Upper lobe of right lung (tissue), 1 donor: Measurements from ENCODE around the gene HPS6. TPM values are rescaled to one million over a fixed set of nuclear protein-coding genes. Genes with fewer than 3 reads are reported as not detected.
A peak's percentile ranks its signal among the peaks of the same experiment; 100 is the strongest.

Source experiments
- ATAC-seq: fragments of 200-7000 bp; cut with Tn5 transposase; one replicate; pipeline ENCODE4 v1.9.1; 2020; ENCODE audit warnings: mild to moderate bottlenecking, moderate library complexity
- DNase-seq: peaks from one replicate; pipeline ENCODE4 v3.0.0-alpha.2; 2020
- H3K27ac ChIP-seq: fragments of 200-600 bp; one replicate; pipeline ENCODE4 v1.8.0; 2022
- H3K27me3 ChIP-seq: fragments of 200-600 bp; one replicate; pipeline ENCODE4 v1.8.0; 2022; ENCODE audit warnings: mild to moderate bottlenecking
- H3K36me3 ChIP-seq: fragments of 200-600 bp; one replicate; pipeline ENCODE4 v1.8.0; 2022
- H3K4me1 ChIP-seq: fragments of 200-600 bp; one replicate; pipeline ENCODE4 v1.8.0; 2022
- H3K4me3 ChIP-seq: fragments of 200-600 bp; one replicate; pipeline ENCODE4 v1.8.0; 2022; ENCODE audit warnings: mild to moderate bottlenecking
- H3K9me3 ChIP-seq: fragments of 200-600 bp; one replicate; pipeline ENCODE4 v1.8.0; 2022
- intact Hi-C: fragments of 100-400 bp; cut with DNase I; formaldehyde crosslinking; loops from one replicate; pipeline ENCODE4 v1.11.0; 2022
- long read RNA-seq: library from polyadenylated mRNA; unstranded; transcript quantifications from one replicate; pipeline ENCODE4 v2.0.0, GENCODE V29; 2021
- total RNA-seq: library from RNA; stranded (reverse); fragmentation: NEBNext Ultra II Directional; extraction: Animal tissue kit (Norgen Biotek cat#: 25700); gene quantifications from one replicate; pipeline ENCODE4 v1.2.1, GENCODE V29; 2021
- TF ChIP-seq, protein P1 (sequence below): fragments of 200-600 bp; IDR thresholded peaks from one replicate; pipeline ENCODE4 v1.8.0; 2022; ENCODE audit warnings: antibody characterized with exemption
- donor health status: DM: no; HTN: yes; CAD: no; lungs with severe emphysema.

The HPS6 gene
- 22.6 TPM for total RNA-seq
- long read RNA-seq, transcript HPS6-201 (1 exons, 2,649 nt), result major isoform, 85 of 85 reads
- long read RNA-seq, partial matches to known transcripts, result 0 of 85 reads
- long read RNA-seq, other reads (novel, unspliced or antisense), result 0 of 85 reads

DNA sequence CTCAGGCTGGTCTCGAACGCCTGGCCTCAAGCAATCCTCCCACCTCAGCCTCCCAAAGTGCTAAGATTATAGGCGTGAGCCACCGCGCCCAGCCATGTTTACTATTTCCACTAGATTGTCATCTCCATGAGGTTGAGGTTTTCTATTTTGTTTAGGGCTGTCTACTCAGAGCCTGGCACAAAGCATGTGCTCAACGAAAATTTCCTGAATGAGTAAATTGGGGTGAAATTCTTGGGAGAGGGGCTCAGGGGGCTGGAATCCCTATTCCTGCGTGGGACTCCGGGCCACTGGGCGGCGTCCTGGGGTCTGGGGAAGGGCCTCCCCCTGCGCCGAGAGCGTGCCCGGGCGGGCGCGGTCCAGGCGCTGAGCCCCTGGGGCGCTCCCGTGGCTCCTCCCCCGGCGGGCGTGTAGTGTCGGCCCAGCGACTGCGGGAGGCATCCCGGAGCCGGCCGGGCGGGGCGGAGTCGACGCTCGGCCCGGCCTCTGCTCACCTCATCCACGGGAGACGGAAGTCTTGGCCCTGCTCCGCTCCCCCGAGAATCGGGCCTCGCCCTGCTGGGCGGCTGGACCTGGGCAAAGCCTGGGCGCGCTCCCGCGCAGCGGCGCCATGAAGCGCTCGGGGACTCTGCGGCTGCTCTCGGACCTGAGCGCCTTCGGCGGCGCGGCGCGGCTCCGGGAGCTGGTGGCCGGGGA, at the start of gene HPS6:
HPS6 (plus strand) TSS at position 482 of the 693 bp plus-strand sequence; CDS start at position 608, 126 bp downstream.
- Histone ChIP-seq H3K4me3 (peak within 1 kb of the TSS; percentile 96), H3K27me3 (no peaks in the 10 kb centered on the region), H3K4me1 (peaks cover 34% of the 10 kb centered on the region), H3K36me3 (no peaks in the 10 kb centered on the region), H3K9me3 (no peaks in the 10 kb centered on the region), H3K27ac (peak within 1 kb of the TSS; percentile 98)
- intact Hi-C loops, result no loop called here
- TF ChIP-seq, protein P1, sequence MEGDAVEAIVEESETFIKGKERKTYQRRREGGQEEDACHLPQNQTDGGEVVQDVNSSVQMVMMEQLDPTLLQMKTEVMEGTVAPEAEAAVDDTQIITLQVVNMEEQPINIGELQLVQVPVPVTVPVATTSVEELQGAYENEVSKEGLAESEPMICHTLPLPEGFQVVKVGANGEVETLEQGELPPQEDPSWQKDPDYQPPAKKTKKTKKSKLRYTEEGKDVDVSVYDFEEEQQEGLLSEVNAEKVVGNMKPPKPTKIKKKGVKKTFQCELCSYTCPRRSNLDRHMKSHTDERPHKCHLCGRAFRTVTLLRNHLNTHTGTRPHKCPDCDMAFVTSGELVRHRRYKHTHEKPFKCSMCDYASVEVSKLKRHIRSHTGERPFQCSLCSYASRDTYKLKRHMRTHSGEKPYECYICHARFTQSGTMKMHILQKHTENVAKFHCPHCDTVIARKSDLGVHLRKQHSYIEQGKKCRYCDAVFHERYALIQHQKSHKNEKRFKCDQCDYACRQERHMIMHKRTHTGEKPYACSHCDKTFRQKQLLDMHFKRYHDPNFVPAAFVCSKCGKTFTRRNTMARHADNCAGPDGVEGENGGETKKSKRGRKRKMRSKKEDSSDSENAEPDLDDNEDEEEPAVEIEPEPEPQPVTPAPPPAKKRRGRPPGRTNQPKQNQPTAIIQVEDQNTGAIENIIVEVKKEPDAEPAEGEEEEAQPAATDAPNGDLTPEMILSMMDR, result no peak
- ATAC-seq (peak; percentile 98), DNase-seq (peak; percentile 97)

DNA sequence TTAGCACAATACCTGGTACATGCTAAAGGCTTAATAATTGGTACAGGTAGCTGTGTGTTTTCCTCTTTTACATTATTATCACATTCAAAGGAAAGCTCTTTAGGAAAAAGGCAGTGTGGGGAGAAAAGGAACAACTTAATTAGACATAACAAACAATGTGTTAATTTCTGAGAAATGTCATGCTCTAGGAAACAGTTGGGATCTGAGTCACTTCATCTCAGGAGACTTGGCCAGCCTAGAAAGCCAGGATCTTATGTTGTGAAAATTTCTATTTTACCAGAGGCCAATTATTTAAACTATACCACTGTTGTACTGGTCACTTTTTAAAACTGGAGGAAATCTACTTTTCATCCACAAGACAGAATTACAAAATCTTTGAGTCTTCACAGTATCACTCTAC, 48.7 kb upstream of the HPS6 start:
- ATAC-seq (no peak), DNase-seq (no peak)
- no peak overlapping the region for H3K4me3 ChIP-seq
- H3K27me3 ChIP-seq, result no peaks in the 10 kb centered on the region
- TF ChIP-seq, protein P1, result no peak
- no peaks in the 10 kb centered on the region for H3K9me3 ChIP-seq
- H3K4me1 ChIP-seq, result no peaks in the 10 kb centered on the region
- intact Hi-C loops, result no loop called here
- no peak overlapping the region for H3K27ac ChIP-seq
- peaks cover 74% of the 10 kb centered on the region for H3K36me3 ChIP-seq

DNA sequence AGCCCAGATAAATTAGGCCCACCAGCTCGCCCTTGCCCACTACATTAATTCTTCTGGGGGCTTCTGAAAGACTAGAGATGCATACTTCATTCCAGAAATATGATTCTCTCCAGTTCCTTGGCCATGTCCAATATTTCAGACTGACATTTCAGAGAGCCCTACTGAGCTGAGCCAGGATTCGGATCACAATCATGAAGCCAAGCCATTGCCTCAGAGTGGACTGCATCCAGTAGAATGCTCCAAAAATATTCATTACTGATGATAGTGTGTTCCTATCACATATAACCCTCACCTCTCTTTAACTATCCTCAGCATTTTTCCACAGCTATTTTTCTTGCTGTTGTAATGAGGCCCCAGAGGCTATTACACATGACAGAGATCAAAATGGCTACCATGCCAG, 47.9 kb upstream of the HPS6 start:
- TF ChIP-seq, protein P1, result no peak

GRCh38 chr10:102020938-102021337, 44.2 kb upstream of the HPS6 start:
- no peaks in the 10 kb centered on the region for H3K9me3 ChIP-seq
- H3K27me3 ChIP-seq, result no peaks in the 10 kb centered on the region
- no peak overlapping the region for H3K27ac ChIP-seq
- H3K36me3 ChIP-seq, result peaks cover 78% of the 10 kb centered on the region
- DNase-seq, result no peak
- ATAC-seq, result no peak
- TF ChIP-seq, protein P1, result no peak
- no peaks in the 10 kb centered on the region for H3K4me1 ChIP-seq
- intact Hi-C loops, result no loop called here
- H3K4me3 ChIP-seq, result no peak overlapping the region

More for the DNA sequence above, 47.9 kb upstream of the HPS6 start:
- Histone ChIP-seq H3K27ac (no peak overlapping the region), H3K4me3 (no peak overlapping the region), H3K36me3 (peaks cover 69% of the 10 kb centered on the region), H3K27me3 (no peaks in the 10 kb centered on the region), H3K9me3 (no peaks in the 10 kb centered on the region), H3K4me1 (no peaks in the 10 kb centered on the region)
- intact Hi-C loops, result no loop called here
- DNase-seq (no peak), ATAC-seq (no peak)

DNA sequence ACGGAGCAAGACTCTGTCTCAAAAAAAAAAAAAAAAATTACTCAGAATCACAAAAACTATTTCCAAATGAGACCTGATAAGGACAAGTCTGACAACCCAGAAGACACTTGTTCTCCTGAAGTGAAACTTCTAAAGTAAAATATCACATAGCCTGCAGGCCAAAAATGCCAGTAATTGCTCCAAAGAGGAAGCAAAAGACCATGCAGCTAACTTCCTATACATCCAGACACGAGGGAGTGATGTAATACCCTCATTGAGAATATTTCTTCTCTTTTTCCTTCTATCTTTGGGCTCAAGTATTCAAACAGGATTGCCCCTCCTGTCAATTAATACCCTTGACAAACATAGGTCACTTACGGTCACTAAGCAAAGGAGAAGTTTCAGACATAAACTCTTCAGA, 40.4 kb upstream of the HPS6 start:
- no peaks in the 10 kb centered on the region for H3K4me1 ChIP-seq
- no peaks in the 10 kb centered on the region for H3K9me3 ChIP-seq
- peaks cover 81% of the 10 kb centered on the region for H3K36me3 ChIP-seq
- intact Hi-C loops, result no loop called here
- H3K4me3 ChIP-seq, result no peak overlapping the region
- TF ChIP-seq, protein P1, result no peak
- no peaks in the 10 kb centered on the region for H3K27me3 ChIP-seq
- no peak overlapping the region for H3K27ac ChIP-seq
- ATAC-seq, result peak; percentile 46
- no peak for DNase-seq
